ENCODE measurements around the gene TPK1.

GRCh38 chr7:144735505-144736276, 100.2 kb downstream of the TPK1 start:
- TF ChIP-seq HCFC1 (IDR thresholded peaks at IDR 0.05; ENCODE audit: low read depth, low read length) (no peak), TRAFD1 (CRISPR knock-in tag; IDR thresholded peaks at IDR 0.05; ENCODE audit: borderline replicate concordance) (no peak), SALL2 (CRISPR knock-in tag; IDR thresholded peaks at IDR 0.05) (no peak), JUND (CRISPR knock-in tag; IDR thresholded peaks at IDR 0.05) (no peak), PRPF4 (IDR thresholded peaks at IDR 0.05; ENCODE audit: low read depth, low read length, poor library complexity, severe bottlenecking) (no peak), POLR2A (IDR thresholded peaks at IDR 0.05; ENCODE audit: insufficient read depth in 1 of 2, low read depth in 2 of 2, low read length in 2 of 2) (no peak), CTCF (CRISPR knock-in tag; IDR thresholded peaks at IDR 0.05) (no peak), ZNF549 (CRISPR knock-in tag; IDR thresholded peaks at IDR 0.05) (no peak), ZNF274 (CRISPR knock-in tag; IDR thresholded peaks at IDR 0.05) (no peak), GABPA (IDR thresholded peaks at IDR 0.05; ENCODE audit: low read depth, low read length) (no peak), GABPA (CRISPR knock-in tag; IDR thresholded peaks at IDR 0.05; ENCODE audit: low read depth) (no peak), ZHX2 (IDR thresholded peaks at IDR 0.05; ENCODE audit: low read depth) (no peak), ZHX2 (CRISPR knock-in tag; IDR thresholded peaks at IDR 0.05; ENCODE audit: borderline replicate concordance) (no peak)

Measured in HepG2 (cell line).